HepG2 (cell line): Measurements from ENCODE around the gene SAMD10. TPM values are rescaled to one million over a fixed set of nuclear protein-coding genes. Genes with fewer than 3 reads are reported as not detected.

Experiments used
- EED ChIP-seq: sonication (generic); formaldehyde crosslinking; IDR thresholded peaks from 2 replicates; pipeline ENCODE4 v1.5.0; 2020; ENCODE audit warnings: mild to moderate bottlenecking, missing genetic modification reagents
- ETV5 ChIP-seq: IDR thresholded peaks from 2 replicates; pipeline ENCODE4 v1.6.1; 2018; ENCODE audit warnings: missing biosample characterization, missing genetic modification reagents, inconsistent platforms, borderline replicate concordance
- FUBP1 ChIP-seq: sonication (generic); formaldehyde crosslinking; IDR thresholded peaks from 2 replicates; pipeline ENCODE4 v1.5.1; 2020; ENCODE audit warnings: missing genetic modification reagents, mild to moderate bottlenecking, borderline replicate concordance
- IRX3 ChIP-seq: sonication (generic); formaldehyde crosslinking; IDR thresholded peaks from 2 replicates; pipeline ENCODE4 v1.8.1; 2023; ENCODE audit warnings: mild to moderate bottlenecking, low read depth, missing genetic modification reagents, borderline replicate concordance
- MTF2 ChIP-seq: sonication (generic); formaldehyde crosslinking; IDR thresholded peaks from 2 replicates; pipeline ENCODE4 v1.5.0; 2020; ENCODE audit warnings: missing genetic modification reagents, borderline replicate concordance
- NFE2 ChIP-seq: sonication (generic); formaldehyde crosslinking; IDR thresholded peaks from 2 replicates; pipeline ENCODE4 v1.4.0; 2020; ENCODE audit warnings: missing genetic modification reagents
- NFYC ChIP-seq: IDR thresholded peaks from 2 replicates; pipeline ENCODE4 v1.6.1; 2016; ENCODE audit warnings: missing genetic modification reagents, missing compliant biosample characterization
- PCBP2 ChIP-seq: fragments of 200-400 bp; formaldehyde crosslinking; optimal IDR thresholded peaks from 2 replicates; pipeline ENCODE3; 2018; ENCODE audit warnings: low read length, low read depth; ENCODE audit not compliant: poor library complexity, severe bottlenecking
- PLSCR1 ChIP-seq: sonication (generic); formaldehyde crosslinking; IDR thresholded peaks from 2 replicates; pipeline ENCODE4 v1.5.0; 2020; ENCODE audit warnings: missing genetic modification reagents, mild to moderate bottlenecking, borderline replicate concordance
- SNRNP70 ChIP-seq: fragments of 200-400 bp; formaldehyde crosslinking; IDR thresholded peaks from 2 replicates; pipeline ENCODE4 v1.6.1; 2017; ENCODE audit warnings: mild to moderate bottlenecking, low read depth, low read length, moderate library complexity
- SRSF4 ChIP-seq: fragments of 200-400 bp; formaldehyde crosslinking; IDR thresholded peaks from one replicate; pipeline ENCODE4 v1.6.1; 2018; ENCODE audit warnings: mild to moderate bottlenecking, low read depth, low read length, moderate library complexity; ENCODE audit not compliant: poor library complexity, severe bottlenecking
- SRY ChIP-seq: sonication (generic); formaldehyde crosslinking; IDR thresholded peaks from 2 replicates; pipeline ENCODE4 v1.8.0; 2022; ENCODE audit warnings: mild to moderate bottlenecking, missing genetic modification reagents
- TMF1 ChIP-seq: sonication (generic); formaldehyde crosslinking; IDR thresholded peaks from 2 replicates; pipeline ENCODE4 v1.8.1; 2022; ENCODE audit warnings: low read depth, missing genetic modification reagents
- TSC22D2 ChIP-seq: sonication (generic); formaldehyde crosslinking; IDR thresholded peaks from 2 replicates; pipeline ENCODE4 v1.5.1; 2020; ENCODE audit warnings: missing genetic modification reagents, mild to moderate bottlenecking, borderline replicate concordance
- ZFAT ChIP-seq: sonication (generic); formaldehyde crosslinking; conservative IDR thresholded peaks from 2 replicates; pipeline ENCODE4 v1.8.1; 2023; ENCODE audit warnings: missing genetic modification reagents, inconsistent platforms
- ZFX ChIP-seq: sonication (generic); formaldehyde crosslinking; IDR thresholded peaks from 2 replicates; pipeline ENCODE4 v1.4.0; 2020; ENCODE audit warnings: mild to moderate bottlenecking, low read depth, missing genetic modification reagents, moderate library complexity
- ZNF496 ChIP-seq: sonication (generic); formaldehyde crosslinking; IDR thresholded peaks from 2 replicates; pipeline ENCODE4 v1.8.1; 2023; ENCODE audit warnings: mild to moderate bottlenecking, moderate library complexity, missing genetic modification reagents; ENCODE audit not compliant: insufficient replicate concordance
- ZNF557 ChIP-seq: sonication (generic); formaldehyde crosslinking; IDR thresholded peaks from 2 replicates; pipeline ENCODE4 v1.4.0; 2020; ENCODE audit warnings: missing genetic modification reagents
- ZNF777 ChIP-seq: sonication (generic); formaldehyde crosslinking; IDR thresholded peaks from 2 replicates; pipeline ENCODE4 v1.4.0; 2020; ENCODE audit warnings: missing genetic modification reagents
- polyA plus RNA-seq, 8 experiments: library from polyadenylated mRNA; depleted of rRNA in 3 of 8; stranded (reverse) in 7 of 8; unstranded in 1 of 8; fragments of >200 nt; fragmentation: Illumina TruSeq in 4 of 8; extraction: Trizol in 4 of 8; gene quantifications; 2 replicates each; pipeline versions ENCODE4 v1.2.1 to v1.2.3, GENCODE V29; 2011 to 2016; ENCODE audit warnings: low read depth in 4 of 8, missing spikeins in 1 of 8, mixed read lengths in 1 of 8; ENCODE audit not compliant: insufficient read depth in 1 of 8
- total RNA-seq, 5 experiments: library from RNA; depleted of rRNA; stranded (reverse); fragments of >200 nt; fragmentation: Illumina TruSeq; extraction: Trizol; gene quantifications; 2 replicates each; pipeline ENCODE4 v1.2.3, GENCODE V29; 2016; ENCODE audit warnings: low read depth in 1 of 5
- TF ChIP-seq, protein P1 (sequence below): sonication (generic); formaldehyde crosslinking; IDR thresholded peaks from 2 replicates; pipeline ENCODE4 v1.4.0; 2020; ENCODE audit warnings: missing genetic modification reagents, borderline replicate concordance
- TF ChIP-seq, protein P2 (sequence below): sonication (generic); formaldehyde crosslinking; IDR thresholded peaks from 2 replicates; pipeline ENCODE4 v1.4.0; 2020; ENCODE audit warnings: missing genetic modification reagents
- TF ChIP-seq, protein P3 (sequence below): sonication (generic); formaldehyde crosslinking; IDR thresholded peaks from 2 replicates; pipeline ENCODE4 v1.4.0; 2020; ENCODE audit warnings: missing genetic modification reagents; ENCODE audit errors: not compliant biosample characterization

SAMD10 gene
- total and polyA plus RNA-seq, 2 of the 13 experiments (the other 11 are each of a cell fraction or from before 2014, with no cell fraction given): 6.1 to 11.0 TPM

DNA sequence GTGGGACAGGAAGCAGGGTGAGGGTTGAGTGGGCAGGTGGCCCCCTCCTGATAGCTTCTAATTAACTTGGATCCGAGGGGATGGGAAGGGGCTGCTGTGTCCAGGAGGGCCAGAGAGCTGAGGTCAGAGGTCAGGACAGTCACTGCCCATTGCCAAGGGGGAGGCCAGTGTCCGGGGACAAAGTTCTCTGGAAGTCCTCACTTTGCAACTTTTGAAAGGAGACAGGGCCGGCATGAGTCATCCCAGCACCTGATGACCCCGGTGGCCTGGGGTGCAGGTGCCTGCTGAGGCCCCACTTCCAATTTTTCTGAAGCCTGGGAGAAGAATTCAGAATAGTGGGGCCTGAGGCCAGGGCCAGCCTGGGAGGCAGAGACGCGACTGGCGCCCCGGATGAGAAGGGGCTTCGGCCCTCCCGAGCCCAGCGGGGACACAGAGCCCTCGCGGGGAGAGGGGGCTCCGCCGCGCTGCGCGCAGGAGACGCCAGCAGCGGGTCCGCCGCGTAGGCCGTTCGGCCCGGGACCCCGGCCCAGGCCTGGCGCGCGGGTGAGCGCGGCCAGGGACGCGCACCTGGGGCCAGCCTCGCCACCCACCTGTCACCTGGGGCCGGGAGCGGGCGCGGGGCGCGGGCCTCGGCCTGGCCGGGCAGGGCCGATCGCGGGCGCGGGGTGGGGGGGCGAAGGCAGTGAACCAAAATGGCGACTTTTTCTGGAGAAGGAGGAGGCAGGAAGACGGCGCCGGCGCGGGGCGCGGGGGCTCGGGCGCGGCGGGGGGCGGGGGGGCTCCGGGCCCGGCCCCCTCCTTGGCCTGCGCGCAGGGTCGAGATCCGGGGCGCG, 10.3 kb downstream of the SAMD10 start (continued):
- TF ChIP-seq ZNF557 (CRISPR knock-in tag) (no peak), ZNF496 (no peak), TSC22D2 (CRISPR knock-in tag) (no peak), ETV5 (peak; percentile 70), FUBP1 (no peak), MTF2 (CRISPR knock-in tag) (no peak), ZFAT (CRISPR knock-in tag) (no peak), TMF1 (CRISPR knock-in tag) (peak; percentile 71; the same call in 1 of the 2 replicates), NFYC (CRISPR knock-in tag) (no peak), EED (CRISPR knock-in tag) (no peak), ZNF777 (no peak), IRX3 (peak; percentile 86; the same call in 1 of the 2 replicates), SRSF4 (no peak), SRY (CRISPR knock-in tag) (peak; percentile 85; the same call in 1 of the 2 replicates), PLSCR1 (CRISPR knock-in tag) (0 out of 2 replicates have a peak, but pooled peaks have one; percentile 30), SNRNP70 (no peak), PCBP2 (no peak), NFE2 (CRISPR knock-in tag) (no peak), ZFX (CRISPR knock-in tag) (peak; percentile 85)
- TF ChIP-seq, protein P1, sequence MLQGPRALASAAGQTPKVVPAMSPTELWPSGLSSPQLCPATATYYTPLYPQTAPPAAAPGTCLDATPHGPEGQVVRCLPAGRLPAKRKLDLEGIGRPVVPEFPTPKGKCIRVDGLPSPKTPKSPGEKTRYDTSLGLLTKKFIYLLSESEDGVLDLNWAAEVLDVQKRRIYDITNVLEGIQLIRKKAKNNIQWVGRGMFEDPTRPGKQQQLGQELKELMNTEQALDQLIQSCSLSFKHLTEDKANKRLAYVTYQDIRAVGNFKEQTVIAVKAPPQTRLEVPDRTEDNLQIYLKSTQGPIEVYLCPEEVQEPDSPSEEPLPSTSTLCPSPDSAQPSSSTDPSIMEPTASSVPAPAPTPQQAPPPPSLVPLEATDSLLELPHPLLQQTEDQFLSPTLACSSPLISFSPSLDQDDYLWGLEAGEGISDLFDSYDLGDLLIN: 0 out of 2 replicates have a peak, but pooled peaks have one; percentile 53
- TF ChIP-seq, protein P2, sequence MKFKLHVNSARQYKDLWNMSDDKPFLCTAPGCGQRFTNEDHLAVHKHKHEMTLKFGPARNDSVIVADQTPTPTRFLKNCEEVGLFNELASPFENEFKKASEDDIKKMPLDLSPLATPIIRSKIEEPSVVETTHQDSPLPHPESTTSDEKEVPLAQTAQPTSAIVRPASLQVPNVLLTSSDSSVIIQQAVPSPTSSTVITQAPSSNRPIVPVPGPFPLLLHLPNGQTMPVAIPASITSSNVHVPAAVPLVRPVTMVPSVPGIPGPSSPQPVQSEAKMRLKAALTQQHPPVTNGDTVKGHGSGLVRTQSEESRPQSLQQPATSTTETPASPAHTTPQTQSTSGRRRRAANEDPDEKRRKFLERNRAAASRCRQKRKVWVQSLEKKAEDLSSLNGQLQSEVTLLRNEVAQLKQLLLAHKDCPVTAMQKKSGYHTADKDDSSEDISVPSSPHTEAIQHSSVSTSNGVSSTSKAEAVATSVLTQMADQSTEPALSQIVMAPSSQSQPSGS (CRISPR knock-in tag): no peak
- TF ChIP-seq, protein P3, sequence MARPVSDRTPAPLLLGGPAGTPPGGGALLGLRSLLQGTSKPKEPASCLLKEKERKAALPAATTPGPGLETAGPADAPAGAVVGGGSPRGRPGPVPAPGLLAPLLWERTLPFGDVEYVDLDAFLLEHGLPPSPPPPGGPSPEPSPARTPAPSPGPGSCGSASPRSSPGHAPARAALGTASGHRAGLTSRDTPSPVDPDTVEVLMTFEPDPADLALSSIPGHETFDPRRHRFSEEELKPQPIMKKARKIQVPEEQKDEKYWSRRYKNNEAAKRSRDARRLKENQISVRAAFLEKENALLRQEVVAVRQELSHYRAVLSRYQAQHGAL (CRISPR knock-in tag): no peak
